ENCODE data around the gene CENPB.
"Not testable (repeated sequence)": the region's sequence is repeated elsewhere in the genome, so short reads cannot be mapped to it uniquely, and the experiment has no call there.

Gene CENPB

DNA sequence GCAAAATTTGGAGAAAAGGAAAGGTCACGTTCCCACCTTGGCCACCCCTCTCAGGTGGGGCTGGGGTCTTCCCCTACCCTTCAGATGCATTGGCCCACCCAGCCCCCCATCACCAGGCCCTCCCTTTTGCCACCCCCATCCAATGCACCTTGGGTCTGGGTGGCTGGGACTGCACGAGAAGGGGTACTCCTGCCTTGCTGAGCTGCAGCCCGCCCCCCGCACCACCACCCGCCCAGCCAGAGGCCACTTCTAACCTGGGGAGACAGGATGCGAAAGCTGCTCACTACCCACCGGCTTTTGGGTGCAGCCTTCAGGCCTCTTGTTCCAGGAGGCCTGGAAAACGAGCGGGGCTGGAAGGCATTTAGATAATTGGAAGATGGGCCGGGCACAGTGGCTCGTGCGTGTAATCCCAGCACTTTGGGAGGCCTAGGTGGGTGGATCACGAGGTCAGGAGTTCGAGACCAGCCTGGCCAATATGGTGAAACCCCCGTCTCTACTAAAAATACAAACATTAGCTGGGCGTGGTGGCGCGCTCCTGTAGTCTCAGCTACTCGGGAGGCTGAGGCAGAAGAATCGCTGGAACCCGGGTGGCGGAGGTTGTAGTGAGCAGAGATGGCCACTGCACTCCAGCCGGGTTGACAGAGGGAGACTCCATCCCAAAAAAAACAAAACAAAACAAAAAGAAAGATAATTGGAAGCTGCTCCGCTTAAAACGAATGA is 8.3 kb upstream of the CENPB start:
- no peaks in the 10 kb centered on the region for H3K9me2 ChIP-seq (replicated peaks; ENCODE audit: control insufficient read depth, low read length)
- no peaks in the 10 kb centered on the region for H3K9me3 ChIP-seq (ENCODE audit: control insufficient read depth, insufficient read depth, low read length)
- peaks cover 26% of the 10 kb centered on the region for H3K79me2 ChIP-seq (ENCODE audit: control insufficient read depth, low read length)
- no peaks in the 10 kb centered on the region for H3K27me3 ChIP-seq (ENCODE audit: control insufficient read depth, low read length)
- peak overlapping the region; percentile 75 for H3K4me3 ChIP-seq (ENCODE audit: low read length)
- H4K20me1 ChIP-seq (ENCODE audit: control insufficient read depth, insufficient read depth, low read depth, low read length) = no peaks in the 10 kb centered on the region
- TF ChIP-seq, protein P1, sequence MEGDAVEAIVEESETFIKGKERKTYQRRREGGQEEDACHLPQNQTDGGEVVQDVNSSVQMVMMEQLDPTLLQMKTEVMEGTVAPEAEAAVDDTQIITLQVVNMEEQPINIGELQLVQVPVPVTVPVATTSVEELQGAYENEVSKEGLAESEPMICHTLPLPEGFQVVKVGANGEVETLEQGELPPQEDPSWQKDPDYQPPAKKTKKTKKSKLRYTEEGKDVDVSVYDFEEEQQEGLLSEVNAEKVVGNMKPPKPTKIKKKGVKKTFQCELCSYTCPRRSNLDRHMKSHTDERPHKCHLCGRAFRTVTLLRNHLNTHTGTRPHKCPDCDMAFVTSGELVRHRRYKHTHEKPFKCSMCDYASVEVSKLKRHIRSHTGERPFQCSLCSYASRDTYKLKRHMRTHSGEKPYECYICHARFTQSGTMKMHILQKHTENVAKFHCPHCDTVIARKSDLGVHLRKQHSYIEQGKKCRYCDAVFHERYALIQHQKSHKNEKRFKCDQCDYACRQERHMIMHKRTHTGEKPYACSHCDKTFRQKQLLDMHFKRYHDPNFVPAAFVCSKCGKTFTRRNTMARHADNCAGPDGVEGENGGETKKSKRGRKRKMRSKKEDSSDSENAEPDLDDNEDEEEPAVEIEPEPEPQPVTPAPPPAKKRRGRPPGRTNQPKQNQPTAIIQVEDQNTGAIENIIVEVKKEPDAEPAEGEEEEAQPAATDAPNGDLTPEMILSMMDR (IDR thresholded peaks at IDR 0.05; ENCODE audit: low read depth, low read length, poor library complexity, severe bottlenecking) = no peak
- TF ChIP-seq EZH2phosphoT487 (IDR thresholded peaks at IDR 0.05; ENCODE audit: borderline replicate concordance, low read length) = no peak
- H3K27ac ChIP-seq (ENCODE audit: low read depth, low read length) = no peak overlapping the region
- peaks cover 49% of the 10 kb centered on the region for H3K4me1 ChIP-seq (ENCODE audit: control insufficient read depth, low read length)
- H3K4me2 ChIP-seq (ENCODE audit: low read length) = peak overlapping the region; percentile 67
- H3K36me3 ChIP-seq (ENCODE audit: control insufficient read depth, low read length) = peaks cover 10% of the 10 kb centered on the region
- H3F3A ChIP-seq (ENCODE audit: control insufficient read depth, insufficient read depth) = peaks cover 17% of the 10 kb centered on the region

DNA sequence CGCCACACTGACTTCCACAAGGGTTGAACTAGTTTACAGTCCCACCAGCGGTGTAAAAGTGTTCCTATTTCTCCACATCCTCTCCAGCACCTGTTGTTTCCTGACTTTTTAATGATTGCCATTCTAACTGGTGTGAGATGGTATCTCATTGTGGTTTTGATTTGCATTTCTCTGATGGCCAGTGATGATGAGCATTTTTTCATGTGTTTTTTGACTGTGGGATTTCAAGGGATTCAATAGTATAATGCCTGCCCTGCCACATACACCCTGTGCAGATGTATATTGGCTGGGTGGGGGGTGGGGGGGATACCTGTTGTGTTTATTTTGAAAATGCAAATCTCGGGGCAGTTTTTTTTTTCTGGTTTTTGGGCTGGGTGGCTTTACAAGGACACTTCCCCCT is 7.6 kb upstream of the CENPB start:
- Histone ChIP-seq H3K4me1 (ENCODE audit: control insufficient read depth, low read length) (peaks cover 42% of the 10 kb centered on the region), H3K79me2 (ENCODE audit: control insufficient read depth, low read length) (peaks cover 26% of the 10 kb centered on the region), H3F3A (ENCODE audit: control insufficient read depth, insufficient read depth) (peaks cover 16% of the 10 kb centered on the region)
- not testable (repeated sequence) for H3K36me3 ChIP-seq (ENCODE audit: control insufficient read depth, low read length); H3K4me2 ChIP-seq (ENCODE audit: low read length); H3K9me2 ChIP-seq (replicated peaks; ENCODE audit: control insufficient read depth, low read length); H4K20me1 ChIP-seq (ENCODE audit: control insufficient read depth, insufficient read depth, low read depth, low read length); H3K27me3 ChIP-seq (ENCODE audit: control insufficient read depth, low read length); H3K9me3 ChIP-seq (ENCODE audit: control insufficient read depth, insufficient read depth, low read length); H3K4me3 ChIP-seq (ENCODE audit: low read length); H3K27ac ChIP-seq (ENCODE audit: low read depth, low read length)

DNA sequence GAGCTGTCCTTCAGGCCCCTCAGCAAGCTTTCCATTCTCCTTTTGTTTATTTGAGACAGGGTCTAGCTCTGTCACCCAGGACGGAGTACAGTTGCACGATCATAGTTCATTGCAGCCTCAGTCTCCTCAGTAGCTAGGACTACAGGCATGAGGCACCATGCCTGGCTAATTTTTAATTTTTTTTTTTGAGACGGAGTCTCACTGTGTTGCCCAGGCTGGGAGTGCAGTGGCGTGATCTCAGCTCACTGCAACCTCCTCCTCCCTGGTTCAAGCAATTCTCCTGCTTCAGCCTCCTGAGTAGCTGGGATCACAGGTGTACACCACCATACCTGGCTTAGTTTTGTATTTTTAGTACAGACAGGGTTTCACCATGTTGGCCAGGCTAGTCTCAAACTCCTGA is 2.7 kb upstream of the CENPB start:
- H3K4me1 ChIP-seq (ENCODE audit: control insufficient read depth, low read length) = peaks cover 41% of the 10 kb centered on the region
- H4K20me1 ChIP-seq (ENCODE audit: control insufficient read depth, insufficient read depth, low read depth, low read length); H3K27ac ChIP-seq (ENCODE audit: low read depth, low read length); H3K9me3 ChIP-seq (ENCODE audit: control insufficient read depth, insufficient read depth, low read length); H3K27me3 ChIP-seq (ENCODE audit: control insufficient read depth, low read length); H3F3A ChIP-seq (ENCODE audit: control insufficient read depth, insufficient read depth); H3K4me3 ChIP-seq (ENCODE audit: low read length); H3K9me2 ChIP-seq (replicated peaks; ENCODE audit: control insufficient read depth, low read length): not testable (repeated sequence)
- H3K4me2 ChIP-seq (ENCODE audit: low read length) = peak overlapping the region; percentile 26; the same call in 1 of the 2 replicates
- H3K36me3 ChIP-seq (ENCODE audit: control insufficient read depth, low read length) = peaks cover 14% of the 10 kb centered on the region
- H3K79me2 ChIP-seq (ENCODE audit: control insufficient read depth, low read length) = peaks cover 30% of the 10 kb centered on the region

DNA sequence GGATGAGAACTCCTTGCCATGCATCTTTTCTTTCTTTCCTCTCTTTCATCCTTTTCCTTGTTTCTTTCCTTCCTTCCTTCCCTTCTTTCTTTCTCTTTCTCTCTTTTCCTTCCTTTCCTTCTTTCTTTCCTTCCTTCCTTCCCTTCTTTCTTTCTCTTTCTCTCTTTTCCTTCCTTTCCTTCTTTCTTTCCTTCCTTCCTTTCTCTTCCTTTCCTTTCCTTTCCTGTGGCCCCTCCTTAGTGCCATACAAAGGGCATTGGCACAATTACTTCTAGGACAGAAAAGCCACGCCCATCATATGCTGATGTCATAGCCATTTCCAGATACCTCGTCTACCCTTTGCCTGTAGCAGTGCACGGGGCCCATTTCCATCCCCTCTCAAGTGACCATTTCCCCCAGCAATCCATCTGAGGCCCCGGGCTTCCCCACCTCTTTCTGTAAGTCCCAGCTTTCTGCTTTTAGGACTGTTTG is 2.2 kb upstream of the CENPB start:
- H3K4me1 ChIP-seq (ENCODE audit: control insufficient read depth, low read length) = peaks cover 41% of the 10 kb centered on the region
- H3K9me3 ChIP-seq (ENCODE audit: control insufficient read depth, insufficient read depth, low read length) = no peaks in the 10 kb centered on the region
- H3K36me3 ChIP-seq (ENCODE audit: control insufficient read depth, low read length) = peaks cover 16% of the 10 kb centered on the region
- peaks cover 34% of the 10 kb centered on the region for H3K79me2 ChIP-seq (ENCODE audit: control insufficient read depth, low read length)
- H3F3A ChIP-seq (ENCODE audit: control insufficient read depth, insufficient read depth) = peaks cover 6% of the 10 kb centered on the region; the same call in 1 of the 2 replicates
- peak overlapping the region; percentile 26; the same call in 1 of the 2 replicates for H3K4me2 ChIP-seq (ENCODE audit: low read length)
- TF ChIP-seq EZH2phosphoT487 (IDR thresholded peaks at IDR 0.05; ENCODE audit: borderline replicate concordance, low read length) = no peak
- TF ChIP-seq, protein P1 (IDR thresholded peaks at IDR 0.05; ENCODE audit: low read depth, low read length, poor library complexity, severe bottlenecking) = no peak
- H4K20me1 ChIP-seq (ENCODE audit: control insufficient read depth, insufficient read depth, low read depth, low read length) = peaks cover 9% of the 10 kb centered on the region; the same call in 1 of the 2 replicates
- no peaks in the 10 kb centered on the region for H3K9me2 ChIP-seq (replicated peaks; ENCODE audit: control insufficient read depth, low read length)
- H3K27ac ChIP-seq (ENCODE audit: low read depth, low read length) = no peak overlapping the region
- H3K4me3 ChIP-seq (ENCODE audit: low read length) = no peak overlapping the region
- H3K27me3 ChIP-seq (ENCODE audit: control insufficient read depth, low read length) = no peaks in the 10 kb centered on the region

Measured in DOHH2 (cell line).